ENCODE results near the gene ADAM10.

ADAM10 gene

DNA sequence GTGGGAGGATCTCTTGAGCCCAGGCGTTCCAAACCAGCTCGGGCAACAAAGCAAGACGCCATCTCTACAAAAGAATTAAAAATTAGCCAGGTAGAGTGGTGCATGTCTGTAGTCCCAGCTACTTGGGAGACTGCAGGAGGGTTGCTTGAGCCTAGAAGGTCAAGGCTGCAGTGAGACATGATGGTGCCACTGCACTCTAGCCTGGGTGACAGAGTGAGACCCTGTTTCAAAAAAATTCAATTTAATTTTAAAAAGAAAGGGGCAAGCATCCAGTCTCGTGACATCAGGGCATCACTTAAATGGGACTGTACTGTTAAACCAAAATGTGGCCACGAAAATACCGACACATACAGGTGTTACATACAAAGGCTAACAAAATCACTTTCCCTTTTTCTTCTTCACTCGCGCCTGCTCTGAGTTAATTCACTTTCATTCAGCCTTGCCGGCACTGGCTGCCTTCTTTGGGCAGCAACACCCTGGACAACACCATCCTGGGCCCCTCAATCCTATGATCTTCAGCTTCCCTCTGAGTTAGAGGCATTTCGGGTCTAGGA is 196.1 kb downstream of the ADAM10 start:
- H3K4me3 ChIP-seq (ENCODE audit: low read depth, low read length): no peak overlapping the region
- DNase-seq (ENCODE audit: low read depth, low spot score): no peak
- TF ChIP-seq, protein P1, sequence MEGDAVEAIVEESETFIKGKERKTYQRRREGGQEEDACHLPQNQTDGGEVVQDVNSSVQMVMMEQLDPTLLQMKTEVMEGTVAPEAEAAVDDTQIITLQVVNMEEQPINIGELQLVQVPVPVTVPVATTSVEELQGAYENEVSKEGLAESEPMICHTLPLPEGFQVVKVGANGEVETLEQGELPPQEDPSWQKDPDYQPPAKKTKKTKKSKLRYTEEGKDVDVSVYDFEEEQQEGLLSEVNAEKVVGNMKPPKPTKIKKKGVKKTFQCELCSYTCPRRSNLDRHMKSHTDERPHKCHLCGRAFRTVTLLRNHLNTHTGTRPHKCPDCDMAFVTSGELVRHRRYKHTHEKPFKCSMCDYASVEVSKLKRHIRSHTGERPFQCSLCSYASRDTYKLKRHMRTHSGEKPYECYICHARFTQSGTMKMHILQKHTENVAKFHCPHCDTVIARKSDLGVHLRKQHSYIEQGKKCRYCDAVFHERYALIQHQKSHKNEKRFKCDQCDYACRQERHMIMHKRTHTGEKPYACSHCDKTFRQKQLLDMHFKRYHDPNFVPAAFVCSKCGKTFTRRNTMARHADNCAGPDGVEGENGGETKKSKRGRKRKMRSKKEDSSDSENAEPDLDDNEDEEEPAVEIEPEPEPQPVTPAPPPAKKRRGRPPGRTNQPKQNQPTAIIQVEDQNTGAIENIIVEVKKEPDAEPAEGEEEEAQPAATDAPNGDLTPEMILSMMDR (IDR thresholded peaks at IDR 0.05; ENCODE audit: low read depth, low read length): no peak
- in situ Hi-C loops (cut with HindIII; ENCODE audit: low sequenced_read_pairs): no loop called here

DNA sequence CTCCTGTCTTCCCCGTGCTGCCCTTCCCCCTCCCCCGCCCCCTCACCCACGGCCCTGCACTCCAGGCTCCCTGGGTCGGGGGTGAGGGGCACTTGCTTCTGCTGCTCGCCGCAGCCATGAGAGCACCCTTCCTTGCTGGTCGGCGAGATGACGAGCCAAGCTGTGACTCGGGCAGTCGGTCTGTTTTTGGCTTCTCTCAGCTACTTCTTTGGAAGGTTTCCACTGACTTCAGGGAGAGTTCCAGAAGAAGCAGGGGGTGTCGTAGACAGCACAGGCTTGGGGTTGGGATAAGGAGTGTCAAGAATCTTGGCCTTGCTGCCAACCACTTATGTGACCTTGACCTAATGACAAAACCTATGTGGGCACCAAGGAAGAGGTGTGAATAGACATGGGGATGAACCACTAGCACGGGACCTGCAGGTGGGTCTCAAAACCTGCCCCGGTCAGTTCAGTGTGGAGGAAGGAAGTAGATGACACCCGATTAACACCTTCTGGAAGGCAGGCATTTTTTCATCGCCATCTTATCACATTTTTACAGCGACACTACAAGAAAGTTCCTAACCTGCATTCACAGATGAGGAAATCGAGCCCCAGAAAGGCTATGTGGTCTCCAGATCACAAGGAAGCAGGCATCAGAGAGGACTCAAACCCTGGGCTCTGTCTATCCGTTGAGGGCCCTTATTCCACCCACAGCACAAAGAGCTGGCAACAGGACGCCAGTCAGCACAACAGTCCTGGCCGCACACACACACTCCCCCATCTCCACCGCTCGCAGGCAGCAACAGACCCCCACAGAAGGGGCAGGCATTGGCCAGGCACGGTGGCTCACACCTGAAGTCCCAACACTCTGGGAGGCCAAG is 196.8 kb downstream of the ADAM10 start:
- no peak for DNase-seq (ENCODE audit: low read depth, low spot score)
- TF ChIP-seq, protein P1 (IDR thresholded peaks at IDR 0.05; ENCODE audit: low read depth, low read length): no peak
- H3K4me3 ChIP-seq (ENCODE audit: low read depth, low read length): no peak overlapping the region
- in situ Hi-C loops (cut with HindIII; ENCODE audit: low sequenced_read_pairs): no loop called here

DNA sequence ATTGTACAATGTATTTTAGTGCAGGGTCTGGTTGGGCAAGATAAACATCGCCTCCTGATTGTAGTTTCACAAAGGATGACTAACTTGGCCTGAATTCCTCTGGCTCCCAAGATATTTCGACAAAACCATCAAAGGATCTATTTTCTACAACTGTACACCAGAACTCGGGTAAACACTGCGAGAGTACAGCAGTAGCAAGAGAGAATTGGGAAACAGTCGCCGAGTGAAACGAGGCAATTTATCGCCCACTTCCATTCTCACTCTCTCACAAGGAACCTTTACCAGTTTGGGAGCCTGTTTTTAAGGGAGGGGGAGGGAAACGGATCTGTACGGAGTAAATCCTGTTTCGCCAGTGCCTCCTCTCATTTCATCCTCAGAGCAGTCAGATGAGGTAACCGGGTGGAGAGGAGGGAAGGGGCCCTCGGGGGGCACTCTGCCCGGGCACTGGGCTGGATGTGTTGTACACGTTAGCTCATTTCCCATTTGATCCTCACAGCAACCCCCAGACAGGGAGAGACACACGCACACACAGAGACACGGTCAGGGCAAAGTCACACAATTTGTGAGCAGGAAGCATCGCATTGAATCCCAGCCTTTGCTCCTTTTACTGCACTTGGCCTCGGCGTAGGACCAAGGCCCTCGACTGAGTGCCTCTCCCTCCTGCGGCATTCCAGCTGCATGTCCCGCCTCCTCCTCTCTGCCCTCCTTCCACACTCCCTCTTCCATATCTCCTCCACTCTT is 197.6 kb downstream of the ADAM10 start:
- in situ Hi-C loops (cut with HindIII; ENCODE audit: low sequenced_read_pairs): no loop called here
- TF ChIP-seq, protein P1 (IDR thresholded peaks at IDR 0.05; ENCODE audit: low read depth, low read length): no peak
- peak overlapping the region; percentile 5 for H3K4me3 ChIP-seq (ENCODE audit: low read depth, low read length)
- peak; percentile 95 for DNase-seq (ENCODE audit: low read depth, low spot score)

DNA sequence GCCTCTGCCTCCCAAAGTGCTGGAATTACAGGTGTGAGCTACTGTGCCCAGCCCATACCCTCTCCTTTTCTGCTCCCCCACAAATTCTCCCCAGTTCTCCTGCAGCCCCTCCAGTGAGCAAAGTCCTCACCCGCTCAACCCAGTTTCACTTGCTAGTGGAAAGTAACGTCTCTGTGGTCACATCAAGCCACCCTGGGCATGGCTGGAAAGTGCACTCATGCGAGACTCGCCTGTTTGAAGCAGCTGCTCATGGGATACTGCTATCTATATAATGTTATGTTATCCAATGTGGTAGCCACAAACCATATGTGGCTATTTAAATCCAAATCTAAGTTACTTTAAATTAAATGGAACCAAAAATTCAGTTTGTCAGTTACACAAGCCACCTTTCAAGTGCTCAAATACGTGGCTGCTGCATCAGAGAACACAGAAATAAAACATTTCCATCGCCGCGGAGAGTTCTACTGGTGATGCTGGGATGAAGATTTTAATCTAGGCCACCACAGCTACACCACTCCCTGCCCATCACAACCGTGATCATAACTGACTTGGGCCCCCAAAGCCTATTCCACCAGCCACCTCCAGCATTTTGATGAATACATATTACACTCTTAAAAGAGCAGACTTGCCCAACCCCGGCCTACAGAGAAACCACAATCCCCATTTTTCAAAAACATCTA is 198.3 kb downstream of the ADAM10 start:
- in situ Hi-C loops (cut with HindIII; ENCODE audit: low sequenced_read_pairs): no loop called here
- no peak for DNase-seq (ENCODE audit: low read depth, low spot score)
- no peak overlapping the region for H3K4me3 ChIP-seq (ENCODE audit: low read depth, low read length)
- TF ChIP-seq, protein P1 (IDR thresholded peaks at IDR 0.05; ENCODE audit: low read depth, low read length): no peak

DNA sequence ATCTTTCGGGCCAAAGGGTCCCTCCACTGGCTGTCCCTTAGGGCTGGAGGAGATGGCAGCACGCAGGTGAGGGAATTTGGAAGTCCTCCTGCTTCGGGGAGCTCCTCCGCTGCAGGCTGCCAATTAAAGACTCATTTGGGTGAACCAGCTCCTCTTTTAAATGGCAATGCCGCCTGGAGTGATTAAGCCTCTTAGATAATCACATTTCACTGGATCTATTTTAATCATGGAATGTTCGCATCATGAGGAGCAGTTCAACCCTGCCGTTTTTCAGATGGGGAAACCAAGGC is 199.8 kb downstream of the ADAM10 start:
- DNase-seq (ENCODE audit: low read depth, low spot score): no peak

More for the DNA sequence above, 199.8 kb downstream of the ADAM10 start:
- H3K4me3 ChIP-seq (ENCODE audit: low read depth, low read length): no peak overlapping the region
- TF ChIP-seq, protein P1 (IDR thresholded peaks at IDR 0.05; ENCODE audit: low read depth, low read length): no peak
- in situ Hi-C loops (cut with HindIII; ENCODE audit: low sequenced_read_pairs): no loop called here

All from astrocyte of the spinal cord (primary cell).